GM10266 (cell line): ENCODE measurements around the gene FAM149B1.

Source experiments
- DNase-seq: peaks from one replicate; pipeline ENCODE4 v3.0.0; 2012; ENCODE audit errors: extremely low spot score
- CTCF ChIP-seq: IDR thresholded peaks from 2 replicates; pipeline ENCODE4 v1.5.1; 2012; ENCODE audit warnings: mild to moderate bottlenecking, low read depth; ENCODE audit not compliant: control insufficient read depth, insufficient read depth; ENCODE audit errors: missing control alignments

The FAM149B1 gene

GRCh38 chr10:73246322-73246645, 78.4 kb downstream of the FAM149B1 start:
- no peak for DNase-seq
- TF ChIP-seq CTCF: no peak

- TF ChIP-seq CTCF: peak; percentile 25
- peak; percentile 89 for DNase-seq
Measured at GRCh38 chr10:73246646-73247508, 79.0 kb downstream of the FAM149B1 start, which contains the start of gene DNAJC9. DNAJC9 (minus strand) TSS chr10:73247255; CDS start chr10:73247189, 66 bp downstream.

GRCh38 chr10:73247509-73248258, 79.8 kb downstream of the FAM149B1 start:
- no peak for TF ChIP-seq CTCF
- DNase-seq: peak; percentile 23

GRCh38 chr10:73248259-73248724, 80.4 kb downstream of the FAM149B1 start:
- DNase-seq: no peak
- TF ChIP-seq CTCF: no peak

- TF ChIP-seq CTCF: no peak
- DNase-seq: no peak
Measured at GRCh38 chr10:73251683-73252444, 83.9 kb downstream of the FAM149B1 start.

- TF ChIP-seq CTCF: no peak
- DNase-seq: peak; percentile 91
Measured at GRCh38 chr10:73252445-73253224, 84.7 kb downstream of the FAM149B1 start, which contains the start of gene MRPS16. MRPS16 (minus strand) TSS chr10:73252644; CDS start chr10:73252482, 162 bp downstream.
